Measurements from ENCODE around the gene SIPA1L2.

DNA sequence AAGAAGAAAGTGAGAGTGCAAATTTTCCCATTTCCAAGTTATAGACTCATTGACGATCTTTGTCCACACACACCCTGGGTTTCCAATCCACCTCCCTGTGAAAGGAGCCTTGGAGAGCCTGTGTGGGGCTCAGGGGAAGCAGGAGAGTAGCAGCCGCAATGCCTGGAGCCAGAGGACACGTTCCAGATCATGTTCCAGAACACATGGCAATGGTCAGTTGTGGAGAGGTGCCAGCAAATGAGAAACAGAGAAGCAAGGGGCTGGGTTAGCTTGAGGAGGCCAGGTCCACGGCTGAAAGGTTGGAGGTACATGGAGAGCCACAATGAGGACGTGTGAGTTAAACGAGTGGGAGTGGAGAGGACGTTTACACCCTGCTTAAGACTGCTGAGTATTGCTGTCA, 33.0 kb upstream of the SIPA1L2 start:
- TF ChIP-seq EED (CRISPR knock-in tag; IDR thresholded peaks at IDR 0.05) (no peak), ZNF747 (CRISPR knock-in tag; IDR thresholded peaks at IDR 0.05; ENCODE audit: borderline replicate concordance) (no peak), CTCF (CRISPR knock-in tag; IDR thresholded peaks at IDR 0.05) (no peak), ATF1 (CRISPR knock-in tag; IDR thresholded peaks at IDR 0.05) (no peak), ZNF761 (CRISPR knock-in tag; conservative IDR thresholded peaks at IDR 0.05) (no peak), ARID2 (CRISPR knock-in tag; IDR thresholded peaks at IDR 0.05; ENCODE audit: borderline replicate concordance) (no peak), CHD2 (IDR thresholded peaks at IDR 0.05; ENCODE audit: low read depth, low read length) (no peak), POLR2A (IDR thresholded peaks at IDR 0.05; ENCODE audit: insufficient read depth in 1 of 2, low read depth in 2 of 2, low read length in 2 of 2) (no peak), PHB2 (IDR thresholded peaks at IDR 0.05; ENCODE audit: partially characterized antibody) (no peak), RAD51 (IDR thresholded peaks at IDR 0.05; ENCODE audit: borderline replicate concordance) (no peak)
- TF ChIP-seq, protein P1, sequence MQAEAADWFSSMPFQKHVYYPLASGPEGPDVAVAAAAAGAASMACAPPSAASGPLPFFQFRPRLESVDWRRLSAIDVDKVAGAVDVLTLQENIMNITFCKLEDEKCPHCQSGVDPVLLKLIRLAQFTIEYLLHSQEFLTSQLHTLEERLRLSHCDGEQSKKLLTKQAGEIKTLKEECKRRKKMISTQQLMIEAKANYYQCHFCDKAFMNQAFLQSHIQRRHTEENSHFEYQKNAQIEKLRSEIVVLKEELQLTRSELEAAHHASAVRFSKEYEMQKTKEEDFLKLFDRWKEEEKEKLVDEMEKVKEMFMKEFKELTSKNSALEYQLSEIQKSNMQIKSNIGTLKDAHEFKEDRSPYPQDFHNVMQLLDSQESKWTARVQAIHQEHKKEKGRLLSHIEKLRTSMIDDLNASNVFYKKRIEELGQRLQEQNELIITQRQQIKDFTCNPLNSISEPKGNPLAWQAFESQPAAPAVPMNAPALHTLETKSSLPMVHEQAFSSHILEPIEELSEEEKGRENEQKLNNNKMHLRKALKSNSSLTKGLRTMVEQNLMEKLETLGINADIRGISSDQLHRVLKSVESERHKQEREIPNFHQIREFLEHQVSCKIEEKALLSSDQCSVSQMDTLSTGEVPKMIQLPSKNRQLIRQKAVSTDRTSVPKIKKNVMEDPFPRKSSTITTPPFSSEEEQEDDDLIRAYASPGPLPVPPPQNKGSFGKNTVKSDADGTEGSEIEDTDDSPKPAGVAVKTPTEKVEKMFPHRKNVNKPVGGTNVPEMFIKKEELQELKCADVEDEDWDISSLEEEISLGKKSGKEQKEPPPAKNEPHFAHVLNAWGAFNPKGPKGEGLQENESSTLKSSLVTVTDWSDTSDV (CRISPR knock-in tag; IDR thresholded peaks at IDR 0.05) = no peak
